Panc1 (cell line): ENCODE measurements around the gene KLHL30.

ENCODE experiments used
- POLR2AphosphoS5 ChIP-seq: IDR thresholded peaks from 2 replicates; pipeline ENCODE4 v1.6.1; 2012; ENCODE audit warnings: mild to moderate bottlenecking, low read depth, low read length, moderate library complexity
- TCF7L2 ChIP-seq: IDR thresholded peaks from 2 replicates; pipeline ENCODE4 v1.6.1; 2011; ENCODE audit warnings: mild to moderate bottlenecking, low read depth, low read length, inconsistent platforms
- TF ChIP-seq, protein P1 (sequence below), 2 experiments: IDR thresholded peaks; 2 replicates each; pipeline ENCODE4 v1.6.1; 2011 to 2012; ENCODE audit warnings: low read depth in 2 of 2, control low read depth in 1 of 2, low read length in 1 of 2, mild to moderate bottlenecking in 1 of 2, moderate library complexity in 1 of 2; ENCODE audit not compliant: insufficient read depth in 1 of 2
- TF ChIP-seq, protein P2 (sequence below): fragments of 450-650 bp; IDR thresholded peaks from 2 replicates; pipeline ENCODE4 v1.5.1; 2017; ENCODE audit warnings: mild to moderate bottlenecking

DNA sequence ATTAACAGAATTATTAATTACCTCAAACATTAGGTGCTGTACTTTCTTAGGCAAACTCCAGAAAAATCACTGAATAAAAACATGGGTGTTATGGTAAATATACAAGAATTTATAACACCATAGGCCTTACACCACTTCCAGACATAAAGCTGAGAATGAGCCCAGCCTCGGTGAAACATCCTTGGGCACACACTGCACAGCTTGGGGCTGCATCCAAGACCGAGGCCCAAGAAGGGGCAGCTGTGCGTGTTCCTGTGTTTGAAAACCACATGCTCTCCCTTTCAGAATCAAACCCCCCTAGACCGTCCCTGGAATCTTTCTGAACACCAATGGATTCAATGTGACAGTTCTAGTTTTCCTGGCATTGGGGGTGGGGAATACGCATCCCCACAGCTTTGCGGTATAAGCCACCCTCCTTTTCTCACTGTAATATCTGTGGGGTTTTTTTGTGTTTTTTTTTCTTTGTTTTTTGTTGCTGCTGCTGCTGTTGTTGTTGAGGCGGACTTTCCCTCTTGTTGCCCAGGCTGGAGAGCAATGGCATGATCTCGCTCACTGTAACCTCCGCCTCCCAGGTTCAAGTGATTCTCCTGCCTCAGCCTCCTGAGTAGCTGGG, 33.2 kb downstream of the KLHL30 start:
- TF ChIP-seq POLR2AphosphoS5 (no peak), TCF7L2 (no peak)
- TF ChIP-seq, protein P1, sequence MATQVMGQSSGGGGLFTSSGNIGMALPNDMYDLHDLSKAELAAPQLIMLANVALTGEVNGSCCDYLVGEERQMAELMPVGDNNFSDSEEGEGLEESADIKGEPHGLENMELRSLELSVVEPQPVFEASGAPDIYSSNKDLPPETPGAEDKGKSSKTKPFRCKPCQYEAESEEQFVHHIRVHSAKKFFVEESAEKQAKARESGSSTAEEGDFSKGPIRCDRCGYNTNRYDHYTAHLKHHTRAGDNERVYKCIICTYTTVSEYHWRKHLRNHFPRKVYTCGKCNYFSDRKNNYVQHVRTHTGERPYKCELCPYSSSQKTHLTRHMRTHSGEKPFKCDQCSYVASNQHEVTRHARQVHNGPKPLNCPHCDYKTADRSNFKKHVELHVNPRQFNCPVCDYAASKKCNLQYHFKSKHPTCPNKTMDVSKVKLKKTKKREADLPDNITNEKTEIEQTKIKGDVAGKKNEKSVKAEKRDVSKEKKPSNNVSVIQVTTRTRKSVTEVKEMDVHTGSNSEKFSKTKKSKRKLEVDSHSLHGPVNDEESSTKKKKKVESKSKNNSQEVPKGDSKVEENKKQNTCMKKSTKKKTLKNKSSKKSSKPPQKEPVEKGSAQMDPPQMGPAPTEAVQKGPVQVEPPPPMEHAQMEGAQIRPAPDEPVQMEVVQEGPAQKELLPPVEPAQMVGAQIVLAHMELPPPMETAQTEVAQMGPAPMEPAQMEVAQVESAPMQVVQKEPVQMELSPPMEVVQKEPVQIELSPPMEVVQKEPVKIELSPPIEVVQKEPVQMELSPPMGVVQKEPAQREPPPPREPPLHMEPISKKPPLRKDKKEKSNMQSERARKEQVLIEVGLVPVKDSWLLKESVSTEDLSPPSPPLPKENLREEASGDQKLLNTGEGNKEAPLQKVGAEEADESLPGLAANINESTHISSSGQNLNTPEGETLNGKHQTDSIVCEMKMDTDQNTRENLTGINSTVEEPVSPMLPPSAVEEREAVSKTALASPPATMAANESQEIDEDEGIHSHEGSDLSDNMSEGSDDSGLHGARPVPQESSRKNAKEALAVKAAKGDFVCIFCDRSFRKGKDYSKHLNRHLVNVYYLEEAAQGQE (IDR thresholded peaks at IDR 0.05; ENCODE audit: insufficient read depth in 1 of 2, low read depth in 2 of 2, low read length in 1 of 2): no peak
- TF ChIP-seq, protein P2, sequence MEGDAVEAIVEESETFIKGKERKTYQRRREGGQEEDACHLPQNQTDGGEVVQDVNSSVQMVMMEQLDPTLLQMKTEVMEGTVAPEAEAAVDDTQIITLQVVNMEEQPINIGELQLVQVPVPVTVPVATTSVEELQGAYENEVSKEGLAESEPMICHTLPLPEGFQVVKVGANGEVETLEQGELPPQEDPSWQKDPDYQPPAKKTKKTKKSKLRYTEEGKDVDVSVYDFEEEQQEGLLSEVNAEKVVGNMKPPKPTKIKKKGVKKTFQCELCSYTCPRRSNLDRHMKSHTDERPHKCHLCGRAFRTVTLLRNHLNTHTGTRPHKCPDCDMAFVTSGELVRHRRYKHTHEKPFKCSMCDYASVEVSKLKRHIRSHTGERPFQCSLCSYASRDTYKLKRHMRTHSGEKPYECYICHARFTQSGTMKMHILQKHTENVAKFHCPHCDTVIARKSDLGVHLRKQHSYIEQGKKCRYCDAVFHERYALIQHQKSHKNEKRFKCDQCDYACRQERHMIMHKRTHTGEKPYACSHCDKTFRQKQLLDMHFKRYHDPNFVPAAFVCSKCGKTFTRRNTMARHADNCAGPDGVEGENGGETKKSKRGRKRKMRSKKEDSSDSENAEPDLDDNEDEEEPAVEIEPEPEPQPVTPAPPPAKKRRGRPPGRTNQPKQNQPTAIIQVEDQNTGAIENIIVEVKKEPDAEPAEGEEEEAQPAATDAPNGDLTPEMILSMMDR: no peak
